IPS-18a (cell line): Measurements from ENCODE around the gene RRAGD.
"Not testable (repeated sequence)": the region's sequence is repeated elsewhere in the genome, so short reads cannot be mapped to it uniquely, and the experiment has no call there.

Experiments
- H3K27ac ChIP-seq: one replicate; pipeline ENCODE4 v1.5.1; 2013; ENCODE audit warnings: low read length
- H3K27me3 ChIP-seq: one replicate; pipeline ENCODE4 v1.6.1; 2013; ENCODE audit warnings: mild to moderate bottlenecking, low read length; ENCODE audit not compliant: control insufficient read depth, insufficient read depth
- H3K36me3 ChIP-seq: one replicate; pipeline ENCODE4 v1.6.1; 2013; ENCODE audit warnings: low read depth, low read length; ENCODE audit not compliant: control insufficient read depth
- H3K4me1 ChIP-seq: one replicate; pipeline ENCODE4 v1.6.1; 2013; ENCODE audit warnings: low read depth, low read length; ENCODE audit not compliant: control insufficient read depth
- H3K4me3 ChIP-seq: one replicate; pipeline ENCODE4 v1.5.1; 2013; ENCODE audit warnings: low read length
- H3K9ac ChIP-seq: one replicate; pipeline ENCODE4 v1.6.1; 2013; ENCODE audit warnings: mild to moderate bottlenecking, low read length, moderate library complexity
- H3K9me3 ChIP-seq: one replicate; pipeline ENCODE4 v1.6.1; 2013; ENCODE audit warnings: low read depth, low read length; ENCODE audit not compliant: control insufficient read depth

The RRAGD gene

DNA sequence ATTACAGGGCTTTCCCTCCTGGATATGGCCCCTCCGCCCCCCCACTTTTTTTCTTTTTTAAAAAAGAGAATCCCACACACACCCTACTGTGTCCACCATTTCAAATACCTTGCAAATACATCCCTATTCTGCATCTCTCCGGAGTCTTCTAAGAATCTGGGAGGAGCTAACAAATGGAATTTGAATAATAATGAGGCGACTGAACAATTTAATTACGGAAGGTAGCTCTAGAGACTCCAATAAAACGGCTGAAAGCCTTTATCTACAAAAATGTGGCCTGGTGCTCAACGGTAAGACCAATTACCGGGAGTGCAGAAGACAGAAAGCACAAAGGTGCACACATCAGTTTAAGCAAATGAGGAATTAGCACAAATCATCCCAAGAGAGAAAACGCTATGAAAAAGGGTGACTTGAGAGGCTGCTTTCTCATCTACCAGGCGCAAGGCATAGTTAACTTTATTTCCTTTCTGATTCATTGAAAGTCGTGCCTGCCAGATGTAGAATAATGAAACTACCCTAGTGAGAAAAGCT, 1.8 kb downstream of the RRAGD start:
- no peak overlapping the region for H3K27ac ChIP-seq
- peaks cover 50% of the 10 kb centered on the region for H3K4me1 ChIP-seq
- H3K4me3 ChIP-seq = peak overlapping the region; percentile 80
- H3K36me3 ChIP-seq = no peaks in the 10 kb centered on the region
- H3K9me3 ChIP-seq = no peaks in the 10 kb centered on the region
- peak overlapping the region; percentile 37 for H3K9ac ChIP-seq
- peaks cover 25% of the 10 kb centered on the region for H3K27me3 ChIP-seq

DNA sequence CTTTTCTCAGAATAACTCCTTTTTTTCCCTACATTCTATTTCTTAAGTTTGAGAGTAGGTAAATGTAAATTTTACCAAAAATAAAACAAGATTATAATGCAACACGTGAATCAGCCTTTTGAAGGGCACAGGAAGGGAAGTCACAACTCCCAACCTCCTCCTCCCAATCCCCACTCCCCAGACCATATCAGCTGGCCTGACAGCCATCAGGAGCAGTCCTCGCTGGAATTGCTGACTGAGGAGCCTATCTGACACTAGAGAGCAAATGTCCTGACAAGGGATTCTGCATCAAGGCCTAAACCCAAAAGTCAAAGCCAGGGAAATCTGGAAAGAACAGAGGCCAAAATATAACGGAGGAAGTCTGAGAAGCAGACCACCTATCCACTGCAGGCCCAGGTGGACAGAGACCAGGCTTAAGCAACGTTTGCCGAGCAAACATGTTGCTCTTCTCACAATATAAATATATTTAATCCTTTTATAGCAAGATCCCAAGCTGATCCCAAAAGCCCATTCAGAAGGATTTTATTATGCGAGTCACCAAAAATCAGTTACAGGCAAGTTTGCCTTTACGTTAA, 2.5 kb downstream of the RRAGD start:
- Histone ChIP-seq H3K36me3 (no peaks in the 10 kb centered on the region), H3K4me3 (peak overlapping the region; percentile 80), H3K9ac (peak overlapping the region; percentile 37), H3K4me1 (peaks cover 50% of the 10 kb centered on the region), H3K9me3 (no peaks in the 10 kb centered on the region), H3K27ac (no peak overlapping the region), H3K27me3 (peaks cover 25% of the 10 kb centered on the region)

DNA sequence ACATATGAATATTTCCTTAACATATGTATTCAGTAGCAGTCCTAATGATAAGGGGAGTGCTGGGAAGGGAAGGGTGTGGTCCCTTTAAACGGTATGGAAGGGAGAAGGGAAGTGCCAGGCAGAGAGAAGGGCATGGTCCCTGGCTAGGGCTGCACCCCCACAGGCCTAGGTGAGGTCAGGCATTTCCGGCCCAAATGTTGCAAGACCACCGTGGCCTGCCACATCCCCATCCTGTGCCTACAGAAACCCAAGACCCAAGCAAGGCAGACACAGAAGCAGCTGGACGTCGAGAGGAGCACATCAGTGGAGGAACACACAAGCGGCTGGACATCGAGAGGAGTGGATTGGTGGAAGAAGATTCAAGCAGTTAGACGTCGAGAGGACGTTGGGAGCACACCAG, 5.9 kb downstream of the RRAGD start:
- Histone ChIP-seq H3K36me3 (no peaks in the 10 kb centered on the region), H3K9ac (no peak overlapping the region), H3K4me3 (no peak overlapping the region), H3K27me3 (peaks cover 3% of the 10 kb centered on the region), H3K4me1 (peaks cover 50% of the 10 kb centered on the region), H3K9me3 (no peaks in the 10 kb centered on the region), H3K27ac (no peak overlapping the region)

DNA sequence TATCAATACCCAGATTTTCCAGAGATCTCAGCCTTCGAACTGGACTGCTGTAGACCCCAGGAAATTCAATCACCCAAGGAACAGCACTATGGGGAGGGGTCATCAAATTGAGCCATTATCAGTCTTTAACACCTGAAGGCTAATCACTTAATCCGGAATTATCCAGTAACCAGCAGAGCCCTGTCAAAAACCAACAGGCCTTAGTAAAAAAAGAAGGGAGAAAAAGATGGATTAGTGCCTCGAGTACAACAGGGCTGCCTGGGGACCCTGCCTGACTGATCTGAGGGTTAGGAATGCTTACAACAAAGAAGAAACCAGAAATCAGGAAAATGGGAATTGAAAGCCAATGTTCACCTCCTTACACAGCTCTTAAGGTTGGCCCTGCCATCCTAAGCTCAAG, 7.6 kb downstream of the RRAGD start:
- peaks cover 39% of the 10 kb centered on the region for H3K4me1 ChIP-seq
- H3K4me3 ChIP-seq = no peak overlapping the region
- H3K9ac ChIP-seq = no peak overlapping the region
- H3K27ac ChIP-seq = no peak overlapping the region
- no peaks in the 10 kb centered on the region for H3K36me3 ChIP-seq
- no peaks in the 10 kb centered on the region for H3K9me3 ChIP-seq
- H3K27me3 ChIP-seq = no peaks in the 10 kb centered on the region

DNA sequence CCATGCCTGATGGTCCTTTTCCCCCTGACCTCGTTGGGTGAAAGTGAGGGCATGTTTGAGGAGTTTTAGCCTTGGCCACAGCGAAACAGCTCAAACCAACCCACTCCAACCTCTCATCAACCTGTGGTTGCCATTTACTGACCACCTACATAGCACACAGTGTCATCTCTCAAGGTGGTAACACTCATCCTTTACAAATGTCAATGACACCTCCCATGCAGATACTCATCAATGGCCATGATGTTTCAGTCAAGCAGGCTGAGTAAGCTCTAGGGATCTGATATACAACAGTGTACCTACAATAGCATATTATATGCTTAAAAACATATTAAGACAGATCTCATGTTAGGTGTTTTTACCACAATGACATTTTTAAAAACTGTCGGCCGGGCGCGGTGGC, 9.3 kb downstream of the RRAGD start:
- Histone ChIP-seq H3K36me3 (no peaks in the 10 kb centered on the region), H3K9me3 (no peaks in the 10 kb centered on the region), H3K27ac (no peak overlapping the region), H3K4me1 (peaks cover 22% of the 10 kb centered on the region), H3K9ac (no peak overlapping the region), H3K4me3 (no peak overlapping the region), H3K27me3 (no peaks in the 10 kb centered on the region)

DNA sequence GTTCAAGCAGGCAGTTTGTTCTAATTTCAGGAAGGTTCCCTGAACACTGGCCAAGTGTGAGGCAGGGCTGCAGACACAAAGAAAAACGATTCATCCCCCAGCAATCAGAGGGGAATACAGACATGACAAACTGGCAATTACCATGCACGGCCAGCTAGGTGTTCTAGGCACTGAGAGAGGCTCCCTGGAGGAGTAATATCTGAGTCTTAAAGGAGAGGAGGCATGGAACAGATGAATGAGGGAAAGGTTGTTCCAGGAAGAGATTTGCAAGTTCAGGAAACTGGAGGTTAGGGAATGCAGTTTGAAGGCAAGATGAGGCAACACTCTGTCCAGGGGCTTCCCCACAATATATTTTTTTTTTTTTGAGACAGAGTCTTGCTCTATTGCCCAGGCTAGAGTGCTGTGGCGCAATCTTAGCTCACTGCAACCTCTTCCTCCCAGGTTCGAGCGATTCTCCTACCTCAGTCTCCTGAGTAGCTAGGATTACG, 11.1 kb downstream of the RRAGD start:
- no peak overlapping the region for H3K9ac ChIP-seq
- H3K27ac ChIP-seq = no peak overlapping the region
- H3K36me3 ChIP-seq = no peaks in the 10 kb centered on the region
- no peaks in the 10 kb centered on the region for H3K9me3 ChIP-seq
- no peaks in the 10 kb centered on the region for H3K27me3 ChIP-seq
- peaks cover 7% of the 10 kb centered on the region for H3K4me1 ChIP-seq
- no peak overlapping the region for H3K4me3 ChIP-seq

DNA sequence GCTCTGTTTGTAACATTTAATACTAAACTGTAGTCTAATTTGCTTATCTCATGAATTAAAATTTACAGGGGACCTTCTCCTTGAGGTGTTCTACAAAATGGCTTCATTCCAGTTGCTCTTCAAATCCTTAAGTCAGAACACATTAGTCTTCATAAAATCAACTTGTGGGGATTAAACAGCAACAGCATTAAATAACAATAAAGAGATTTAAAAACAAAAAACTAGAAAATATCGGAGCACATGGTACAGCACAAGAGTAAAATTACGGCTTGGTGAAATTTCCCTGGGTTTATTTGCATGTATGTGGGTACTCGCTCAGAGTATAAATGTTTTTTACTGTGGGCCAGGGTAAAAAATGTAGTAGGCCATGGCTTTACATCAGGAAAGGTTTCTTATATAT, 12.0 kb downstream of the RRAGD start:
- Histone ChIP-seq H3K36me3 (no peaks in the 10 kb centered on the region), H3K4me3 (no peak overlapping the region), H3K9ac (no peak overlapping the region), H3K27me3 (no peaks in the 10 kb centered on the region), H3K27ac (no peak overlapping the region), H3K4me1 (no peaks in the 10 kb centered on the region), H3K9me3 (no peaks in the 10 kb centered on the region)

DNA sequence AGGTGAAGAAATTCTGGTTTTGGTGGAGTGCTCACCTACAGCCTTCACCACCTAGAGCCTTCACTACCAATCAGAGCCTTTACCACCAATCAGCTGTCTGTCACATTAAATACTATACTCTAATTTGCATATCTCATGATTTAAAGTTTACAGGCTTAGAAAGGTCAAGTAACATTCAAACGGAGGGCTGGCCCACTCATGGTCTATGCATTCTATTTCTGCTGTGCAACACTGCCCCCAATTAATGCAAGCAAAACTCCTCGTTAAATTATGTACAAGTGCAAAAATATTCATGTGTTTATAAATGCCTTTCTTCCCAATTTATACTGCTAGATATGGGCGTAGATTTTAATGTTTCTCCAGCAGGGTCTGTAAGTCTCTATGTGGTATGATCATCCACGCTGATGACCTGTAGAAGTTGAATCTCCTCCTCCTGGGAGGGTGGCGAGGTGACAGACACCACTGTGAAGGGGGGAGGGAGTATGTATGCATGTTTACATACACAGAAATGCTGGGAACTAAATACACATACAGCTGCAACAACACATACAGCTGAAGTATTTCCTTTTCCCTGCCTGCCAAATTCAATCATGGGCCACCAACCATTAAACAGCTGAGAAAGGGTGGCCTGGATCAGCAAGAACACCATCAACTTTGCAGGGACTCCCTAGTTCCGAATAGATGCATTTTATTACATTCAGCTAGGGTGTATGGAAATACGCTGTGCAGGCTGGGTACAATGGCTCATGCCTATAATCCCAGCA, 13.1 kb downstream of the RRAGD start:
- no peak overlapping the region for H3K9ac ChIP-seq
- H3K36me3 ChIP-seq = no peaks in the 10 kb centered on the region
- H3K4me1 ChIP-seq = no peaks in the 10 kb centered on the region
- H3K27ac ChIP-seq = no peak overlapping the region
- no peaks in the 10 kb centered on the region for H3K27me3 ChIP-seq
- no peaks in the 10 kb centered on the region for H3K9me3 ChIP-seq
- no peak overlapping the region for H3K4me3 ChIP-seq

DNA sequence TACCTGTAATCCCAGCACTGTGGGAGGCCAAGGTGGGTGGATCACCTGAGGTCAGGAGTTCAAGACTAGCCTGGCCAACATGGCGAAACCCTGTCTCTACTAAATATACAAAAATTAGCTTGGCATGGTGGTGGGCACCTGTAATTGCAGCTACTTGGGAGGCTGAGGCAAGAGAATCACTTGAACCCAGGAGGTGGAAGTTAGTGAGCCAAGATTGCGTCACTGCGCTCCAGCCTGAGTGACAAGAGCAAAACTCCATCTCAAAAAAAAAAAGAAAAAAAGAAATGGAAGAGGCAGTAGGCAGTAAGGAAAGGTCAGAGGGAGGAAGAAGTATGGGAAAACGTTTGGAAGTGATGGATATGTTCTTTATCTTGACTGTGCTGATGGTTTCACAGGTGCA, 14.2 kb downstream of the RRAGD start:
- not testable (repeated sequence) for H3K27ac ChIP-seq, H3K9ac ChIP-seq, H3K27me3 ChIP-seq, H3K36me3 ChIP-seq, H3K4me1 ChIP-seq, H3K4me3 ChIP-seq, H3K9me3 ChIP-seq

DNA sequence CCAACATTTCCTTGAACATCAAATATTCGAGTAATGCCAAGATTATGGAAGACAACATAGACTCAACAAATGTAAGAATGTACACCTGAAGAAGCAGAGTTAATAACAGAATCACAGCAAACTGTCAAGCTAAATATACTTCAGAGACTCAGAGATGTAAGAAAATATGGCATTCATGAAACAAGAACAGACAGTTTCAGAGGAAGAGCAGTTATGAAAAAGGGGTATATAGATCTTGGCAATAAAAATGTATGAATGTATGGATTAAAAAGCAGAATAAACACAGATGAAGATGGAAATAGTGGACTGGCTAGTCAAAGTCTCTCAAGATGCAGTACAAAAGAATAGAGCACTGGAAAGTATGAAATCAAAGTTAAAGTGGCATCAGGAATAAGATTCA, 18.4 kb downstream of the RRAGD start:
- H3K27ac ChIP-seq = no peak overlapping the region

DNA sequence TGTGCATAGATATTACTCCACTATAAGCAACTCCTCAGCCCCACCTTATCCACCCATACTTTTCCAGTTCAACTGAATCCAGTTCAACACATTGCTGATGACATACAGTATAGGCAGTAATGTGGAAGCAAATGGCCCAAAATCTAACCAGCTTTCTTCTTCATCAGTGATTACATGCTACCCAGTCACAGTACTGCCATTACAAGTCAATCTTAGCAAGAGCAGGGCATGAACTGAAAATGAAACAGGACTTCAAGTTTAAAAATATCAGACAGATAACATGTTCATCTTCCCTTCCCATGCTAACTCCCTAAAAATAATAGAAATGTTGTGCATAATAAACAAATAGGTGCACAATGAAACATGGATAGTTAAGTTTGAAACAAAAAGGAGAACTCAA, 19.2 kb downstream of the RRAGD start:
- H3K27me3 ChIP-seq = no peaks in the 10 kb centered on the region
- H3K27ac ChIP-seq = no peak overlapping the region
- H3K36me3 ChIP-seq = no peaks in the 10 kb centered on the region
- H3K4me1 ChIP-seq = no peaks in the 10 kb centered on the region
- H3K4me3 ChIP-seq = no peak overlapping the region
- no peaks in the 10 kb centered on the region for H3K9me3 ChIP-seq
- H3K9ac ChIP-seq = no peak overlapping the region

More for the DNA sequence above, 18.4 kb downstream of the RRAGD start:
- Histone ChIP-seq H3K9ac (no peak overlapping the region), H3K4me3 (no peak overlapping the region), H3K27me3 (no peaks in the 10 kb centered on the region), H3K36me3 (no peaks in the 10 kb centered on the region), H3K4me1 (no peaks in the 10 kb centered on the region), H3K9me3 (no peaks in the 10 kb centered on the region)

DNA sequence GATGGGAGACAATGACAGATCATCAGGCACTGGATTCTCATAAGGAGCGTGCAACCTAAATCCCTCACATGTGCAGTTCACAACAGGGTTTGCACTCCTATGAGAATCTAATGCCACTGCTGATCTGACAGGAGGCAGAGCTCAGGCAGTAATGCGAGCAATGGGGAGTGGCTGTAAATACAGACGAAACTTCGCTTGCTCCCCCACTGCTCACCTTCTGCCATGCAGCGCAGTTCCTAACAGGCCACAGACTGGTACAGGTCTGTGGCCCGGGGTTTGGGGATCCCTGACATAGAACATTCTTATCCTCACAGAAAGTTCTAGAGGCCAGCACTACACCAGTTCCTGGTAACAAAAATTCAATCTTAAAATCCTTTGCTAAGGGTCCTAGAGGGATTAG, 23.2 kb downstream of the RRAGD start:
- H3K9ac ChIP-seq = no peak overlapping the region
- no peaks in the 10 kb centered on the region for H3K27me3 ChIP-seq
- H3K4me1 ChIP-seq = no peaks in the 10 kb centered on the region
- no peak overlapping the region for H3K4me3 ChIP-seq
- H3K36me3 ChIP-seq = no peaks in the 10 kb centered on the region
- no peak overlapping the region for H3K27ac ChIP-seq
- H3K9me3 ChIP-seq = no peaks in the 10 kb centered on the region
